Smooth muscle cell (in vitro differentiated cells): ENCODE data around the gene MC1R. TPM values are rescaled to one million over a fixed set of nuclear protein-coding genes. Genes with fewer than 3 reads are reported as not detected.
"Not testable (repeated sequence)": the region's sequence is repeated elsewhere in the genome, so short reads cannot be mapped to it uniquely, and the experiment has no call there.

Experiments
- DNase-seq: peaks from one replicate; lab custom pipeline; 2025; ENCODE audit not compliant: unreplicated experiment; lab: John Stamatoyannopoulos, UW
- H2AFZ ChIP-seq: fragments of 200-600 bp; sonication (generic); 2 replicates; pipeline ENCODE4 v1.6.0; 2016; ENCODE audit warnings: antibody characterized with exemption, low read depth, mild to moderate bottlenecking
- H3F3A ChIP-seq: fragments of 200-600 bp; sonication (generic); 2 replicates; pipeline ENCODE4 v1.6.0; 2017; ENCODE audit warnings: antibody characterized with exemption, low read depth
- H3K27ac ChIP-seq: fragments of 200-600 bp; sonication (generic); 2 replicates; pipeline ENCODE4 v1.5.1; 2016; ENCODE audit warnings: low read depth, mild to moderate bottlenecking
- H3K27me3 ChIP-seq: fragments of 200-600 bp; sonication (generic); 2 replicates; pipeline ENCODE4 v1.6.1; 2016; ENCODE audit warnings: low read depth, mild to moderate bottlenecking
- H3K36me3 ChIP-seq: fragments of 200-600 bp; sonication (generic); 2 replicates; pipeline ENCODE4 v1.5.1; 2016; ENCODE audit warnings: low read depth
- H3K4me1 ChIP-seq: fragments of 200-600 bp; sonication (generic); 2 replicates; pipeline ENCODE4 v1.5.1; 2016; ENCODE audit warnings: low read depth
- H3K4me2 ChIP-seq: fragments of 200-600 bp; sonication (generic); 2 replicates; pipeline ENCODE4 v1.6.0; 2016; ENCODE audit warnings: mild to moderate bottlenecking
- H3K4me3 ChIP-seq: fragments of 200-600 bp; sonication (generic); 2 replicates; pipeline ENCODE4 v1.5.1; 2016; ENCODE audit warnings: mild to moderate bottlenecking
- H3K79me2 ChIP-seq: fragments of 200-600 bp; sonication (generic); 2 replicates; pipeline ENCODE4 v1.6.0; 2016; ENCODE audit warnings: low read depth, mild to moderate bottlenecking
- H3K9ac ChIP-seq: fragments of 200-600 bp; sonication (generic); 2 replicates; pipeline ENCODE4 v1.6.0; 2016; ENCODE audit warnings: low read depth
- H3K9me3 ChIP-seq: fragments of 200-600 bp; sonication (generic); replicated peaks from 2 replicates; pipeline ENCODE4 v1.5.1; 2016; ENCODE audit warnings: low read depth
- H4K20me1 ChIP-seq: fragments of 200-600 bp; sonication (generic); 2 replicates; pipeline ENCODE4 v1.6.0; 2016; ENCODE audit warnings: low read depth
- WGBS: methylation state at CpG from one replicate; pipeline ENCODE4 v1.1.7; 2016; ENCODE audit warnings: low lambda C conversion rate; 5-methylcytosine and 5-hydroxymethylcytosine counted together
- polyA plus RNA-seq: library from polyadenylated mRNA; unstranded; fragments of >200 nt; fragmentation: Nextera tagmentation; extraction: Ambion mirVana; gene quantifications from 2 replicates; pipeline ENCODE4 v1.2.1, GENCODE V29; 2016
- total RNA-seq: library from RNA; depleted of rRNA; stranded (reverse); fragments of >200 nt; gene quantifications from 2 replicates; pipeline ENCODE4 v1.2.3, GENCODE V29; 2014
- TF ChIP-seq, protein P1 (sequence below): fragments of 200-600 bp; sonication (generic); IDR thresholded peaks from 2 replicates; pipeline ENCODE4 v1.5.1; 2017; ENCODE audit warnings: borderline replicate concordance, mild to moderate bottlenecking, antibody characterized with exemption; ENCODE audit not compliant: insufficient read depth, poor library complexity, severe bottlenecking

The MC1R gene
- total and polyA plus RNA-seq, 2 experiments from 2014 or later, result 14.5 to 16.8 TPM

DNA sequence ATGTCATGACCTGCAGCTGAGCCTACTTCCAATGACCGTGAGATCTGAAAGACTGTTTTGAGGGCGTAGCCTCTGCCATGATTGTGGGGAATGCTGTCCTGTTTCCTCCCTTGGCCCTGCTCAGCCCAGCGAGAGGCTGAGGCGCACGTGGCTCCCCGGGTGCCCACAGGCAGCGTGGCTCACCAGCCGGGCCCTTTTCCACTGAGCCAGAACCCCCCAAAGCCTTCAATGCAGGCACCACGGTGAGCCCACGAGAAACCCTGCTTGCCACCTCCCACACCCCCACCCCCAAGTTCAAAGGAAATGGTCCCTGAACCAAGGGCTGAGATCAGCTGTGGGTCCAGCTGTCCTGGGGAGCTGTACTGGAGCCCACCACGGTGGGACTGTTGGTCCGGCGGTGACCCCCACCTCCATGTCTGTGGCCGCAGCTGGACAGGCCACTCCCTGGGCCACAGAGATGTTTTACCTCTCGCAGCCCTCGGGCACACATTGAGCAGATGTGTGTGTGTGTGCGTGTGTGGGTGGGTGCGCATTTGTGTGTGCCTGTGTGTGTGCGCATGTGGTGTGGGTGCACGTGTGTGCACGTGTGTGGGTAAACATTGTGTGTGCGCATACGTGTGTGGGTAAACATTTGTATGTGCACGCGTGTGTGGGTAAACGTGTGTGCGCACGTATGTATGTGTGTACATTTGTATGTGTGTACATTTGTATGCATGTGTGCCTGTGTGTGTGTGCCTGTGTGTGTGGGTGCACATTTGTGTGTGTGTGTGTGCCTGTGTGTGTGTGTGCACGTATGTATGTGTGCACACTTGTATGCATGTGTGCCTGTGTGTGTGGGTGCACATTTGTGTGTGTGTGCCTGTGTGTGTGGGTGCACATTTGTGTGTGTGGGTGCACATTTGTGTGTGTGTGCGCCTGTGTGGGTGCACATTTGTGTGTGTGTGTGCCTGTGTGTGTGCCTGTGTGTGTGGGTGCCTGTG, 5.0 kb upstream of the MC1R start:
- no peak for DNase-seq
- H3K9ac ChIP-seq, result no peak overlapping the region
- H3K36me3 ChIP-seq, result no peaks in the 10 kb centered on the region
- H3K27me3 ChIP-seq, result no peaks in the 10 kb centered on the region
- peaks cover 13% of the 10 kb centered on the region for H3K4me1 ChIP-seq
- H4K20me1 ChIP-seq, result peaks cover 5% of the 10 kb centered on the region
- WGBS, result 95% methylated on average over 30 of the region's 30 CpGs
- no peak overlapping the region for H2AFZ ChIP-seq
- no peak overlapping the region for H3K4me2 ChIP-seq
- no peaks in the 10 kb centered on the region for H3K9me3 ChIP-seq
- no peak overlapping the region for H3K27ac ChIP-seq
- H3K79me2 ChIP-seq, result no peaks in the 10 kb centered on the region
- TF ChIP-seq, protein P1, sequence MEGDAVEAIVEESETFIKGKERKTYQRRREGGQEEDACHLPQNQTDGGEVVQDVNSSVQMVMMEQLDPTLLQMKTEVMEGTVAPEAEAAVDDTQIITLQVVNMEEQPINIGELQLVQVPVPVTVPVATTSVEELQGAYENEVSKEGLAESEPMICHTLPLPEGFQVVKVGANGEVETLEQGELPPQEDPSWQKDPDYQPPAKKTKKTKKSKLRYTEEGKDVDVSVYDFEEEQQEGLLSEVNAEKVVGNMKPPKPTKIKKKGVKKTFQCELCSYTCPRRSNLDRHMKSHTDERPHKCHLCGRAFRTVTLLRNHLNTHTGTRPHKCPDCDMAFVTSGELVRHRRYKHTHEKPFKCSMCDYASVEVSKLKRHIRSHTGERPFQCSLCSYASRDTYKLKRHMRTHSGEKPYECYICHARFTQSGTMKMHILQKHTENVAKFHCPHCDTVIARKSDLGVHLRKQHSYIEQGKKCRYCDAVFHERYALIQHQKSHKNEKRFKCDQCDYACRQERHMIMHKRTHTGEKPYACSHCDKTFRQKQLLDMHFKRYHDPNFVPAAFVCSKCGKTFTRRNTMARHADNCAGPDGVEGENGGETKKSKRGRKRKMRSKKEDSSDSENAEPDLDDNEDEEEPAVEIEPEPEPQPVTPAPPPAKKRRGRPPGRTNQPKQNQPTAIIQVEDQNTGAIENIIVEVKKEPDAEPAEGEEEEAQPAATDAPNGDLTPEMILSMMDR, result no peak
- H3F3A ChIP-seq, result peaks cover 7% of the 10 kb centered on the region
- H3K4me3 ChIP-seq, result no peak overlapping the region

DNA sequence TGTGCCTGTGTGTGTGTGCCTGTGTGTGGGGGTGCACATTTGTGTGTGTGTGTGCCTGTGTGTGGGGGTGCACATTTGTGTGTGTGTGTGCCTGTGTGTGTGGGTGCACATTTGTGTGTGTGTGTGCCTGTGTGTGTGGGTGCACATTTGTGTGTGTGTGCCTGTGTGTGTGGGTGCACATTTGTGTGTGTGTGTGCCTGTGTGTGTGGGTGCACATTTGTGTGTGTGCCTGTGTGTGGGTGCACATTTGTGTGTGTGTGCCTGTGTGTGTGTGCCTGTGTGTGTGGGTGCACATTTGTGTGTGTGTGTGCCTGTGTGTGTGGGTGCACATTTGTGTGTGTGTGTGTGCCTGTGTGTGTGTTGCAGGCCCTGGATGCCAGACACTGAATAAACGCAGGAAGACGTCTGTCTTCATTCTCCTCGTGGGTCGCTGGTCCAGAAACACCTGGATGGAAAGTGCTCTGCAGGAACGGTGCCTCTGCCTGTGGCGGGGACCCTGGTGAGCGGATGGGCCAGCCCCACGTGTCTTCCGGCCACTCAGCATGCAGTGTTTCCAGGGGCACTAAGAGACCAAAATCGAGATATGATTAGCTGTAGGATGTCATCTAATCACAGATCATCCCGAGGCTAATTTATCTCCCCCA, 3.9 kb upstream of the MC1R start:
- not testable (repeated sequence) for H2AFZ ChIP-seq, H3F3A ChIP-seq, H3K9ac ChIP-seq, H3K36me3 ChIP-seq, H3K27me3 ChIP-seq, H3K9me3 ChIP-seq, H3K4me2 ChIP-seq, H3K27ac ChIP-seq, H4K20me1 ChIP-seq, H3K4me3 ChIP-seq, DNase-seq, H3K79me2 ChIP-seq
- peaks cover 18% of the 10 kb centered on the region for H3K4me1 ChIP-seq
- 93% methylated on average over 11 of the region's 11 CpGs for WGBS

DNA sequence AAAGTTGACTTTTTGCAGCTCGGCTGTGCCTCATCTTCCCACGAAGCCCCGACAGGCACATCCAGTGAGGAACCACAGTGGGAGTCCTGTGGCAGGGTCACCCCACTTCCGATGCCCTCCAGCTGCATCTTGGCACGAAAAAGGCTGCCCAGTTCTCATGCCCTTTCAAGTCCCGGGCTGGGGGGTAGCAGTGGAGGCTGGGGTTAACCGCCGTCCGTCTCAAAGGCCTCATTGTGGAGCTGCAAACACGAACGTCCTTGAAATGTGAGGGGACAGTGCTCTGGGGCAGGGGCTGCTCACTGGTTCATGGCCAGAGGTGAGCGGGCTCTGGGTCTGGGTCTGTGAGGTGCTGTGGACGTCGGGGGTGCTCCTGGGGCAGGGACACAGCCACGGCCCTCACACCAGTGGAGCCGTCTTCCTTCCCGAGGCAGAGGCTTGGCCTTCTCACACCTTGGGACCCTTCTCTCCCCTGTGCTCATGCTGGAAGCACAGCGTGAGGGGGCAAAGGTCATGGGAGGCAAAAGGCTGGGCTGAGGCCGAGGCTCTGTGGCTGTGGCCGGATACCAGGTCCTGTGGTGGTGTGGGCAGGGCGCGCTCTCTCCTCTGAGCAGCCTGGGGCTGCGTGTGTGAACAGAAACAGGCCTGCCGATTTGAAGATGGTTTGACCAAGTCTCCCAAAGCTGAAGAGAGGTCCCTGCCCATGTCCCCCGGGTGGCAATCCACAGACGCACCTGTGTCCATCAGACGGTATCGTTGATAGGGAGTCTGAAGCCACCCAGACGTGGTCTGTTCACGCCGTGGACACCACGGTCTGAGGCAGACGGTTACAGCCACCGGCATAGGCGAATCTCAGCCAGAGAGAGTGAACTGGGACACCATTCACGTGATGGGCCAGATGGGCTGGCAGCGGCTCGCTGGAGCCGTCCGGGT, 3.1 kb upstream of the MC1R start:
- H3K36me3 ChIP-seq, result no peaks in the 10 kb centered on the region
- H3K4me3 ChIP-seq, result no peak overlapping the region
- no peak for DNase-seq
- H3K27ac ChIP-seq, result no peak overlapping the region
- 96% methylated on average over 40 of the region's 40 CpGs for WGBS
- peaks cover 14% of the 10 kb centered on the region for H3F3A ChIP-seq
- H3K79me2 ChIP-seq, result peaks cover 13% of the 10 kb centered on the region
- no peak overlapping the region for H3K4me2 ChIP-seq
- H4K20me1 ChIP-seq, result peaks cover 2% of the 10 kb centered on the region
- H3K27me3 ChIP-seq, result no peaks in the 10 kb centered on the region
- H2AFZ ChIP-seq, result no peak overlapping the region
- TF ChIP-seq, protein P1, result no peak
- H3K9ac ChIP-seq, result no peak overlapping the region
- H3K9me3 ChIP-seq, result no peaks in the 10 kb centered on the region
- H3K4me1 ChIP-seq, result peaks cover 20% of the 10 kb centered on the region
